Measurements from ENCODE around the gene TPM2. TPM values are rescaled to one million over a fixed set of nuclear protein-coding genes. Genes with fewer than 3 reads are reported as not detected.

TPM2 gene
- total and polyA plus RNA-seq, 10 of the 15 experiments (the other 5 are each of a cell fraction or from before 2014, with no cell fraction given) = 0.11 to 9.3 (median 1.1) TPM

- FAIRE-seq = peak; percentile 87
- ChIA-PET SMC1A (ENCODE audit: uncharacterized antibody, unreplicated experiment) (interaction anchor here (0.8 to 1.9 kb wide), 8 partner anchors 8 to 162 kb away, joined by 3 to 22 read pairs (median 5); partner anchors contain the start of genes GBA2 and RGP1), RAD21 (ENCODE audit: unreplicated experiment) (interaction anchor here (0.6 to 2.3 kb wide), 12 partner anchors 8 to 146 kb away, joined by 3 to 14 read pairs (median 4); partner anchors contain the start of genes MSMP and SPAG8), POLR2A (interaction anchor here (0.7 to 2.8 kb wide), 5 partner anchors 9 to 125 kb away, joined by 3 to 18 read pairs (median 3); partner anchors contain the start of genes GBA2, HINT2 and RGP1), CTCF (interaction anchor here (0.6 to 3.4 kb wide), 30 partner anchors 9 to 1589 kb away, joined by 3 to 106 read pairs (median 6); partner anchors contain the start of genes CCDC107, DNAJB5, GBA2 and HINT2)
- no peak overlapping the region for H2AFZ ChIP-seq (ENCODE audit: control insufficient read depth, low read depth, low read length)
- H3K9me3 ChIP-seq (replicated peaks; ENCODE audit: control insufficient read depth, insufficient read depth, low read length) = no peaks in the 10 kb centered on the region
- DNase-seq (ENCODE audit: low read depth, low spot score) = no peak
- no peak overlapping the region for H3K9ac ChIP-seq (ENCODE audit: control insufficient read depth, insufficient read depth, low read length)
- peak; percentile 69; the same call in 1 of the 2 replicates for TF ChIP-seq HDGF (IDR thresholded peaks at IDR 0.05)
- TF ChIP-seq CEBPB (IDR thresholded peaks at IDR 0.05; ENCODE audit: borderline replicate concordance in 1 of 2, low read depth in 2 of 2, low read length in 2 of 2) = no peak
- TF ChIP-seq NR2C2 (IDR thresholded peaks at IDR 0.05; ENCODE audit: borderline replicate concordance, control insufficient read depth, insufficient read length, low read depth) = no peak
- no peak for TF ChIP-seq NRF1 (conservative IDR thresholded peaks at IDR 0.05; ENCODE audit: low read depth, low read length)
- peak; percentile 89 for TF ChIP-seq RAD21 (IDR thresholded peaks at IDR 0.05; ENCODE audit: insufficient read depth, low read depth, low read length)
- no peak for TF ChIP-seq MEF2A (IDR thresholded peaks at IDR 0.05; ENCODE audit: insufficient read depth, low read depth, low read length)
- TF ChIP-seq CBX5 (IDR thresholded peaks at IDR 0.05; ENCODE audit: low read depth) = no peak
- TF ChIP-seq SMC3 (IDR thresholded peaks at IDR 0.05; ENCODE audit: borderline replicate concordance, low read length) = peak; percentile 64; the same call in 1 of the 2 replicates
- 0 out of 2 replicates have a peak, but pooled peaks have one; percentile 23 for TF ChIP-seq YY1 (IDR thresholded peaks at IDR 0.05; ENCODE audit: low read depth, low read length)
- TF ChIP-seq SMARCA5 (IDR thresholded peaks at IDR 0.05) = 0 out of 2 replicates have a peak, but pooled peaks have one; percentile 43
- peak; percentile 84 to 93 (median 91) for TF ChIP-seq CTCF (IDR thresholded peaks at IDR 0.05 in 2 of 3, conservative IDR thresholded peaks at IDR 0.05 in 1 of 3; ENCODE audit: control insufficient read depth in 2 of 3, extremely low read depth in 1 of 3, insufficient read depth in 1 of 3, low read depth in 3 of 3, low read length in 3 of 3)
- no peak overlapping the region for H3K4me2 ChIP-seq (ENCODE audit: control insufficient read depth, insufficient read depth)
- no peak overlapping the region for H3K4me3 ChIP-seq
- H3K4me1 ChIP-seq (ENCODE audit: control insufficient read depth, insufficient read depth, low read length) = no peaks in the 10 kb centered on the region; the same call in 1 of the 2 replicates
- no peaks in the 10 kb centered on the region for H4K20me1 ChIP-seq (ENCODE audit: control insufficient read depth, insufficient read depth)
- WGBS (ENCODE audit: insufficient coverage, insufficient replicate concordance, low lambda C conversion rate, missing lambda C conversion rate) = 32% methylated on average over 5 of the region's 5 CpGs
- H3K79me2 ChIP-seq (ENCODE audit: control insufficient read depth, insufficient read depth, low read length) = peaks cover 20% of the 10 kb centered on the region
- BruUV-seq (replicated peaks) = no TSS peak
- intact Hi-C loops (cut with micrococcal nuclease; ENCODE audit: unreplicated experiment) (loop anchor here (1.0 to 10.0 kb wide), 4 partner anchors 12 to 621 kb away; partner anchors contain the start of gene ATOSB), in situ Hi-C loops (cut with MboI) (loop anchor here (10.0 kb wide), 1 partner anchor 631 kb away; the partner anchor contains the start of gene STOML2)
- no peak overlapping the region for H3K27ac ChIP-seq (ENCODE audit: control insufficient read depth, insufficient read depth)
- ATAC-seq = peak; percentile 40
- H3K27me3 ChIP-seq (replicated peaks in 1 of 2; ENCODE audit: control insufficient read depth in 2 of 2, insufficient read depth in 2 of 2, low read length in 1 of 2) = no peaks in the 10 kb centered on the region
- H3K36me3 ChIP-seq (ENCODE audit: control insufficient read depth in 2 of 2, insufficient read depth in 2 of 2, low read length in 1 of 2) = peaks cover 30 to 36% of the 10 kb centered on the region in 2 experiments; a peak in 3 of 4 replicates
Measured at GRCh38 chr9:35736201-35736633, 46.5 kb upstream of the TPM2 start.
